GM12892 (cell line): ENCODE measurements around the gene SDCCAG8.

Experiments used
- DNase-seq: peaks from one replicate; pipeline ENCODE4 v3.0.0; 2011; ENCODE audit not compliant: insufficient read length
- FAIRE-seq: peaks from 2 replicates; lab custom pipeline; 2011; peaks lifted over from hg19 to GRCh38; lab: Jason Lieb, UNC
- POLR2A ChIP-seq: IDR thresholded peaks from 2 replicates; pipeline ENCODE4 v1.6.1; 2011; ENCODE audit warnings: low read depth, low read length, control low read depth
- POLR2AphosphoS5 ChIP-seq: IDR thresholded peaks from 2 replicates; pipeline ENCODE4 v1.6.1; 2011; ENCODE audit warnings: low read depth, low read length, control low read depth
- TAF1 ChIP-seq: IDR thresholded peaks from 2 replicates; pipeline ENCODE4 v1.6.1; 2011; ENCODE audit warnings: low read depth, mild to moderate bottlenecking, control low read depth, low read length, borderline replicate concordance

SDCCAG8 gene

DNA sequence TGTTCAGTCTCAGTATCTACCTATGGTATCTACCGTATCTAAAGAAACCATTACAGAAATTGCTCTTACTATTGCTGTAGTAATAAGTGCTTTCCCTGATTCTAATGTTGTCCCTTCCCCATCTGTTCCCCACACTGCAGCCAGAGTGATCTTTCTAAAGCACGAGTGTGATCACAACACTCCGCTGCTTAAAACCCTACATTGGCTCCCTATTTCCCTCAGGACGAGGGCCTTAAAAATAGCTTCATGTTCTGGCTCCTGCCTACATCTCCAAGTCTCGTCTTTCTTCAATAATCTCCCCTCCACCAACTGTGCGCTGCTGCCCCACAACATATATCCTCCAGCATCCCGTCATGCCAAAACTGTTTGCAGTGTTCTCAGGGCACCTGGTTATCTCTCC lies 150.6 kb downstream of the SDCCAG8 start:
- DNase-seq (no peak), FAIRE-seq (no peak)
- no peak for TF ChIP-seq POLR2A
- no peak for TF ChIP-seq TAF1
- no peak for TF ChIP-seq POLR2AphosphoS5

GRCh38 chr1:243407284-243408018 lies 151.6 kb downstream of the SDCCAG8 start:
- DNase-seq: no peak
- FAIRE-seq: no peak
- no peak for TF ChIP-seq POLR2A

DNA sequence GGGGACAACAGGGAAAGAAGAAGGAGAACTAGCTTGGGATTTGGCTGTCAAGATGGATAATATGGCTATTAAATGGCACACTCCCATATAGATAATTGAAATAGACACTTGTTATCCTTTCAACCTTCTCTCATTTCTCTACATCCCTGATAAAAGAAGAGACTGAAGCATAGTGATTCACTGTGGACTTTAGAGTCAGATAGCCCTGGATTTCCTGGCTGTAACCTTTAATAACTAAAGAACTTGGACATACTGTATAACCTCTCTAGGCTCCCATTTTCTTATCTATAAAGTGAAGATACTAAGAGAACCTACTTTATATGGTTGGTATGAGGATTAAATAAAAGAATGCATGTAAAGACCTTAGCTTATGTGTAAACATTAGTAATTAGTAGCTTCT lies 152.6 kb downstream of the SDCCAG8 start:
- no peak for FAIRE-seq

DNA sequence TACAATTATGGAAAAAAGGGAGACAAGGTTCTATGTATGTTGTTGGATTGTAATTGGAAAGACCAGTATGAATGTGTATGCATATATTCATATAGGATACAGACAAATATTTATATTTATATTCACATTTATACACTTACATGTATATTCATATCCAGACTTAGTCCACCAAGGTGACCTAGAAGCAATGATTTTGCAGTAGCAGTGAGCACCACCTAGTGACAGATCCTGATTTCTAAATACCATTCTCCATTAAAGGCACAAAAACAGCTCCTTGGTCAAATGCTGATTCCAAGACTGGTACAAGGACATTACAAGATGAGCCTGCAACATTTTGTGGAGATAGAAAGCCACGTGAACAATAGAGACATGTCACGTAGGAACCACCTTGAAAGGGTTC lies 153.4 kb downstream of the SDCCAG8 start:
- FAIRE-seq: no peak
- TF ChIP-seq POLR2AphosphoS5 (no peak), TAF1 (no peak), POLR2A (no peak)
- DNase-seq: no peak

More for the DNA sequence above, 152.6 kb downstream of the SDCCAG8 start:
- DNase-seq: no peak
- TF ChIP-seq POLR2A: no peak
- no peak for TF ChIP-seq TAF1

DNA sequence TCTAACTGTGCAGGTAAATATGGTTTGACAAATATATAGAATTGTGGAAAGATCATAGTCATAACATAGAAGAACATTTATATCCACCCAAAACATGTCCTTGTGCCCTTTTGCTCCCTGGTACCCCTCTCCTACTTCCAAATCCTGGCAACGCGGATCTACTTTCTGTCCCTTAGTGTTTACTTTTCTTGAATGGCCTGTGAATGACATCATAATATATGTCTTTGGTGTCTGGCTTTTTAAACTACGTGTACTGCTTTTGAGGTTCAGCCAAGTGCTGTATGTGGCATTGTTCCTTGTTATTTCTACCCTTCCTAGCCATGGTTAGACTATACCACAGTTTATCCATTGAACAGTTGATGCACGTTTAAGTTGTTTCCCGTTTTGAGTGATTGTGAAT lies 155.6 kb downstream of the SDCCAG8 start:
- no peak for TF ChIP-seq POLR2A
- TF ChIP-seq TAF1: no peak
- TF ChIP-seq POLR2AphosphoS5: no peak
- no peak for FAIRE-seq
- no peak for DNase-seq

DNA sequence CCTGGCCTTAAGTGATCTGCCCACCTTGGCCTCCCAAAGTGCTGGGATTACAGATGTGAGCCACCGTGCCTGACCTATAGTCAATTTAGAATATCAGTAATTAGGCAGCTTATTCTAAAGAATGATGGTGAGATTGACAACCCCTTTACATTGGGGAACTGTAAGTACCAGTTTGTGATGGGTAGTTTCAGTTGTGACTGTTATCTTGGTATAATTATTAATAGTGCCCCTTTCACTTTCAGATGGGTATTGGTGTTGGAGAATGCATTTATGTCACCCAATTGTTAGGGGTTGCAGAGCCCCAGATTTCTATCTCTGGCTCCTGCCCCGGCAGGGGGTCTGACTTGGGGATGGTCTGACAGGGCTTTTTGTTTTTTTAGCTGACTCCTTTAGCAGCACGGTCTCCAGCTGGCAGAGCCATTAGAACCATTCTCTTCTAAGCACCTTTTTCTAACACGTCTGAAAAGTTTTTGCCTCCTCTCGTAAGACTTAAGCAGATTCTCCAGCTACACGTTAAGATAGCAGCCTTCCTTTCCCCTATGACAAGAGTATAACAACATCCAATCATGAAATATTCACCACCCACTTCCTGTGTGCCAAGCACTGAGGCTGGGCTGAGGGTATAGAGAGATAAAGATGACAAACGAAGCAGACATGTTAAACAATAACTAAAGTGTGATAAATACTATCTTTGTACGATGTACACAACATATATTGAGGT lies 157.8 kb downstream of the SDCCAG8 start:
- no peak for DNase-seq
- no peak for FAIRE-seq
- TF ChIP-seq POLR2A: no peak
- no peak for TF ChIP-seq POLR2AphosphoS5
- TF ChIP-seq TAF1: no peak

GRCh38 chr1:243414152-243414494 lies 158.3 kb downstream of the SDCCAG8 start:
- DNase-seq: no peak
- no peak for TF ChIP-seq POLR2AphosphoS5
- TF ChIP-seq TAF1: no peak
- no peak for TF ChIP-seq POLR2A
- no peak for FAIRE-seq

- no peak for DNase-seq
- TF ChIP-seq POLR2A: no peak
- TF ChIP-seq TAF1: no peak
- no peak for TF ChIP-seq POLR2AphosphoS5
- FAIRE-seq: no peak
Measured at GRCh38 chr1:243415663-243416408, 160.0 kb downstream of the SDCCAG8 start.

DNA sequence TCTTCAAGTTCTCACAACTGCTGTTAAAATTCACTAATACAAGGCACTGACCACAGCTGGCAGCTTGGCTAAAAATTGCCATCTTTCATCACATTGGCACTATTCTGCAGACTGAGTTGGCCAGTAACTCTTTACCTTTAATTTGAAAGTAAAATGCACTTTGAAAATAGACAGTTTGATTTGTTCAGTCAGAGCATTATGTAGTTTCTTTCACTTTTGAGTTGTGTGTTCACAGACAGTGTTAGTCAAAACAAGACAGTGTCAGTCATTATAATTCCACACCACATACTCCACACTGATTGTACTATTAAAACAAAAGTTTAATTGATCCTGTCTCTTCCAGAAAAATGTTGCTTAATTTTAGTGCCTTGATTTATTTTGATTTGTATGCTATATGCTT lies 160.7 kb downstream of the SDCCAG8 start:
- FAIRE-seq: peak; percentile 27
- no peak for TF ChIP-seq POLR2A
- TF ChIP-seq POLR2AphosphoS5: no peak
- TF ChIP-seq TAF1: no peak
- DNase-seq: no peak

DNA sequence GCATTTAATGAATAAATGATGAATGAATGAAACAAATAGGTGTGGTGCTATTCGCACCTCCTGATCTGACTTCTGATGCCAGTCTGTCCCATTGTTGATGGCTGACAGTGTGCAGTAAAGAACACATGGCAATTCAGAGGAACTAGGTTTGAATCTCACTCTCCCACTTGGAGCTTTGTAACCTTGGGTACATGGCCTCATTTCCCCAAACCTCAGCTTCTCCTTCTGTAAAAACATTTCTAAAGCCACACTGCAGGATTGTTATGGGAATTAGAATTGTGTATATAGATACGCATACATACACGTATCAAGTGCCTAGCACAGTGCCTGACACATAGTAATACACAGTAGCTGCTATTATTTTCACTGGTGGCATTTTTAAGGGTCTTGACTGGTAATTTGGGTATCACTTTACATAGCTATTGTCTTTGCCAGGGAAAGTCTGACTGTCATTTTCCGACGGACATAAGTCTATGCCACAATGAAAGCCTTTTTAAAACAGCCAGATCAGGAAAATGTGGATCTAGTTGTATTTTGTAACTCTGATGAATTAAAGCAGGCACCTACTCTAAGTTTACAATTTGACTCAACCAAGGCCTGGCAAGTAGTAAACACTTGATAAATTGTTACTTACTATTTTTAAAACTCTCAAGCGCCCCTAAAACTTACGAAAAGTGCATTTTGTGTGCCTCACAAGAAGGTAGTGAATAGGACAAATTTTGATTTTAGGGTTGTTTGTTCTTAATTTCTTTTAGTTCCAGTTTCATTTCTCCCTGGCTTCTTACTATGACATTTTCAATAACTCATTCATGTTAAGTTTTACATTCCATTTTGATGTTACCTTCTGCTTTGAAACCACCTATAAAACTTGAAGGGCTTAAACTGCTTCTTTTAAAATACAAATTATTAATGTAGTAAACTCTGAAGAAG lies 164.4 kb downstream of the SDCCAG8 start:
- no peak for DNase-seq
- no peak for TF ChIP-seq POLR2AphosphoS5
- FAIRE-seq: no peak

- DNase-seq: no peak
- TF ChIP-seq TAF1: no peak
- TF ChIP-seq POLR2A: no peak
- TF ChIP-seq POLR2AphosphoS5: no peak
- FAIRE-seq: no peak
Measured at GRCh38 chr1:243420946-243421685, 165.3 kb downstream of the SDCCAG8 start.

DNA sequence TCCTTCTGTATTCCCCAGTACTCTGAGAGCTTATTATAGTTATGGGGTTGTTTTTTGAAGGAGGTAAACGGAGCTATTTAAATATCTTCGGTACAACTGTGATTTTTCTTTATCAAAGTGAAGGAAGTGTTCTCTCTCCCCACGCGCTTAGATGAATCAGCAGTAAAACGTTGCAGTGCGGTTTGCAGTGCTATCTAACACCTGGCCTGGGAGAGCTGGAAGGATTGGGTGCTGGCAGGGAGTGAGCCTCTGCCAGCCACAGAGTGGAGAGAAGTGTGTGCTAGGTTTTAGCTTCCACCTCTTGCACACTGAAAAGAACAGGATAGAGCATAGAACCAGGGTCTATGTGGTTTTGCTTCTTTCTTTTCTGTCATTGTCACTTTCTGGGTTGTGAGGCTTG lies 165.9 kb downstream of the SDCCAG8 start:
- TF ChIP-seq POLR2A: no peak
- DNase-seq: no peak
- FAIRE-seq: no peak
